Ascending aorta (tissue), 2 donors: Measurements from ENCODE around the gene KRTAP19-7. TPM values are rescaled to one million over a fixed set of nuclear protein-coding genes. Genes with fewer than 3 reads are reported as not detected.

Experiments used
- DNase-seq, 2 donors: peaks; one replicate each; pipeline ENCODE4 v3.0.0-alpha.2; 2019; ENCODE audit warnings: low spot score in 2 of 2
- H3K27ac ChIP-seq, 2 donors: fragments of 200-600 bp; sonication (generic); one replicate each; pipeline ENCODE4 v1.5.1; 2016 to 2017; ENCODE audit warnings: mild to moderate bottlenecking in 1 of 2
- H3K27me3 ChIP-seq: fragments of 200-600 bp; sonication (generic); one replicate; pipeline ENCODE4 v1.5.1; 2017
- H3K36me3 ChIP-seq, 2 donors: fragments of 200-600 bp; sonication (generic); one replicate each; pipeline ENCODE4 v1.5.1; 2016
- H3K4me1 ChIP-seq, 2 donors: fragments of 200-600 bp; sonication (generic); one replicate each; pipeline ENCODE4 v1.5.1; 2016 to 2017; ENCODE audit warnings: mild to moderate bottlenecking in 1 of 2
- H3K4me3 ChIP-seq, 2 donors: fragments of 200-600 bp; sonication (generic); one replicate each; pipeline ENCODE4 v1.5.1; 2016 to 2017; ENCODE audit warnings: mild to moderate bottlenecking in 1 of 2
- H3K9me3 ChIP-seq, 2 donors: fragments of 200-600 bp; sonication (generic); one replicate each; pipeline ENCODE4 v1.5.1; 2016
- CTCF ChIP-seq, 3 experiments: fragments of 200-600 bp in 2 of 3; fragments of 450-650 bp in 1 of 3; sonication (generic) in 2 of 3; IDR thresholded peaks; one replicate each; pipeline ENCODE4 v1.5.1; 2016 to 2019; ENCODE audit warnings: antibody characterized with exemption in 3 of 3, mild to moderate bottlenecking in 1 of 3, moderate library complexity in 1 of 3
- intact Hi-C: fragments of 100-400 bp; cut with DNase I; formaldehyde crosslinking; loops from one replicate; pipeline ENCODE4 v1.15.1; 2023
- total RNA-seq: library from RNA; depleted of rRNA; stranded (reverse); fragments of >200 nt; gene quantifications from one replicate; pipeline ENCODE4 v1.1.0, GENCODE V29; 2016

The KRTAP19-7 gene
- total RNA-seq: not detected

DNA sequence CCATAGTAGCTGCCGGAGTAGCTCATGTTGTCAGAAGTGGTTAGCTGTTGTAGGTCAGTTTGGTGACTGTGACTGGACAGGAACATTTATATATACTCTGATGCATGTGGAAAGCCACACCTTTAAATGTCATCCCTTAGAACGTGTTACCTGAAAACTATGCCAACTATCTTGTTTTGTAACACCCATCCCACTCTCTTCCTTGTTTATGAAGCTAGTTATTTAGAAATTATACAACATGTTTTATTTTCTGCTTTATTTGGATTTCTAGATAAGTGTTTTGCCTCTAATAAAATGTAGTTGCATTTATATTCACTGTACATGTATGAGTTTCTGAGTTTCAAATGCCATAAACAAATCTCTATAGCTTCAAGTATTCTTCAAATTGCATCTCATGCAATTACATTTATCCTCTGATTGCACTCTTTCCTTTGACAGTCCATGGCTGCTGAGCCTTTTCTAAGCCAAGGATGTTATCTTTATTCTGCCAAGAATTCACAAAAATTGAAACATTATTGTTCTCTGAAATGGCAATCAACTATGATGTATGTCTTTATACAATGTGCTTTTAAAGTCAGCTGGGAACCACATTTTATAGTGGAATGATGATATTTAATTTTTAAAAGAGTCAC lies at the start of gene KRTAP19-7:
TSS of gene KRTAP19-7 (minus strand) at position 51 of the 632 bp plus-strand sequence. CDS start at position 26, 25 bp downstream.
- Histone ChIP-seq H3K36me3 (no peaks in the 10 kb centered on the region), H3K27me3 (no peaks in the 10 kb centered on the region), H3K9me3 (no peaks in the 10 kb centered on the region), H3K4me1 (no peaks in the 10 kb centered on the region), H3K4me3 (no peak within 1 kb of the TSS), H3K27ac (no peak within 1 kb of the TSS)
- intact Hi-C loops: no loop called here
- no peak for TF ChIP-seq CTCF (IDR thresholded peaks at IDR 0.05)
- DNase-seq: no peak

GRCh38 chr21:30605968-30606367 lies 44.9 kb upstream of the KRTAP19-7 start:
- DNase-seq: no peak
- Histone ChIP-seq H3K36me3 (no peaks in the 10 kb centered on the region), H3K27ac (no peak overlapping the region), H3K9me3 (no peaks in the 10 kb centered on the region), H3K4me3 (no peak overlapping the region), H3K4me1 (no peaks in the 10 kb centered on the region), H3K27me3 (no peaks in the 10 kb centered on the region)
- intact Hi-C loops: no loop called here
- TF ChIP-seq CTCF (IDR thresholded peaks at IDR 0.05): no peak

DNA sequence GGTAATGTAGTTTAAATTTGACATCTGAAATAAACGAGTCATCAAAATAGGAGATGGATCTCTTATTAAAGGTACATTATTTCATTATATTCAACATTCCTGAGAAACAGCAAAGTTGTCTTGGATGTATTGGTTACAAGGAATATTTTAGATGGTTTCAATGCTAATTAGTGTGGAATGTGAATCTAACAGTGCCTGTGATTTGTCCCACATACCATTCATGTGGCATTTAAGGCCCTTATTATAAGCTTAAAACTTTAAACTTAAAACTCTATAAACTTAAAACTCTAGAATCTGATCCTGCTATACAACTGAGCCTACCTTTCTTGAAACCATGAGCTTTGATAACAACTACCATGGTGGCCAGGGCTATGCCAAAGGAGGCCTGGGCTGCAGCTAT lies 39.7 kb upstream of the KRTAP19-7 start, which contains the start of gene KRTAP22-1:
TSS of gene KRTAP22-1 (plus strand) at position 301 of the 400 bp plus-strand sequence.
- H3K9me3 ChIP-seq: no peaks in the 10 kb centered on the region
- no peak within 1 kb of the TSS for H3K27ac ChIP-seq
- no peak for TF ChIP-seq CTCF (IDR thresholded peaks at IDR 0.05)
- intact Hi-C loops: no loop called here
- no peaks in the 10 kb centered on the region for H3K4me1 ChIP-seq
- no peaks in the 10 kb centered on the region for H3K36me3 ChIP-seq
- DNase-seq: no peak
- no peaks in the 10 kb centered on the region for H3K27me3 ChIP-seq
- no peak within 1 kb of the TSS for H3K4me3 ChIP-seq

- H3K9me3 ChIP-seq: no peaks in the 10 kb centered on the region
- H3K4me3 ChIP-seq: no peak within 1 kb of the TSS
- DNase-seq: no peak
- intact Hi-C loops: no loop called here
- no peak for TF ChIP-seq CTCF (IDR thresholded peaks at IDR 0.05)
- H3K27ac ChIP-seq: no peak within 1 kb of the TSS
- H3K36me3 ChIP-seq: no peaks in the 10 kb centered on the region
- H3K4me1 ChIP-seq: no peaks in the 10 kb centered on the region
- H3K27me3 ChIP-seq: no peaks in the 10 kb centered on the region
These were observed 37.7 kb upstream of the KRTAP19-7 start, which contains the start of gene KRTAP6-2 for GRCh38 chr21:30598802-30599201. KRTAP6-2 (minus strand) TSS chr21:30598902; CDS start chr21:30598874, 28 bp downstream.

- Histone ChIP-seq H3K4me3 (no peak within 1 kb of the TSS), H3K27me3 (no peaks in the 10 kb centered on the region), H3K27ac (no peak within 1 kb of the TSS), H3K9me3 (no peaks in the 10 kb centered on the region), H3K36me3 (no peaks in the 10 kb centered on the region), H3K4me1 (no peaks in the 10 kb centered on the region)
- TF ChIP-seq CTCF (IDR thresholded peaks at IDR 0.05): no peak
- intact Hi-C loops: no loop called here
- no peak for DNase-seq
These were observed 31.0 kb upstream of the KRTAP19-7 start, which contains the start of gene KRTAP6-3 for GRCh38 chr21:30592140-30592539. KRTAP6-3 (plus strand) TSS chr21:30592440; CDS start chr21:30592446, 6 bp downstream.
